GM18519 (cell line): ENCODE results near the gene SLC25A33.

Source experiments
- ATAC-seq: cut with Tn5 transposase; IDR thresholded peaks from one replicate; pipeline ENCODE4 v1.9.1; 2021; ENCODE audit warnings: mild to moderate bottlenecking, moderate library complexity; ENCODE audit not compliant: unreplicated experiment, low FRiP score

The SLC25A33 gene

DNA sequence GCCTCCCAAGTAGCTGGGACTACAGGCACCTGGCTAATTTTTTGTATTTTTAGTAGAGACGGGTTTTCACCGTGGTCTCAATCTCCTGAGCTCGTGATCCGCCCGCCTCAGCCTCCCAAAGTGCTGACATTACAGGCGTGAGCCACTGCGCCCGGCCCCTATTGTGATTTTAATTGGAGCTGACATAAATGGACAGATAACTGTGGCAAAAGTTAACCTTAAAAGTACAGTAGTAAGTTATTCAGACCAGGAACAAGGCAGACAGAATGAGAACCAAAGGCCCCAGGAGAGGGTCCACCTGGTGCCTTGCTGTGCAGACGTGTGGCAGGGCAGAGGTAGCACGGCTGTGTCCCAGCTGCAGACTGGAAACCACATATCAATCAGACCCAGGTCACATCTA is 60.5 kb downstream of the SLC25A33 start:
- no peak for ATAC-seq

DNA sequence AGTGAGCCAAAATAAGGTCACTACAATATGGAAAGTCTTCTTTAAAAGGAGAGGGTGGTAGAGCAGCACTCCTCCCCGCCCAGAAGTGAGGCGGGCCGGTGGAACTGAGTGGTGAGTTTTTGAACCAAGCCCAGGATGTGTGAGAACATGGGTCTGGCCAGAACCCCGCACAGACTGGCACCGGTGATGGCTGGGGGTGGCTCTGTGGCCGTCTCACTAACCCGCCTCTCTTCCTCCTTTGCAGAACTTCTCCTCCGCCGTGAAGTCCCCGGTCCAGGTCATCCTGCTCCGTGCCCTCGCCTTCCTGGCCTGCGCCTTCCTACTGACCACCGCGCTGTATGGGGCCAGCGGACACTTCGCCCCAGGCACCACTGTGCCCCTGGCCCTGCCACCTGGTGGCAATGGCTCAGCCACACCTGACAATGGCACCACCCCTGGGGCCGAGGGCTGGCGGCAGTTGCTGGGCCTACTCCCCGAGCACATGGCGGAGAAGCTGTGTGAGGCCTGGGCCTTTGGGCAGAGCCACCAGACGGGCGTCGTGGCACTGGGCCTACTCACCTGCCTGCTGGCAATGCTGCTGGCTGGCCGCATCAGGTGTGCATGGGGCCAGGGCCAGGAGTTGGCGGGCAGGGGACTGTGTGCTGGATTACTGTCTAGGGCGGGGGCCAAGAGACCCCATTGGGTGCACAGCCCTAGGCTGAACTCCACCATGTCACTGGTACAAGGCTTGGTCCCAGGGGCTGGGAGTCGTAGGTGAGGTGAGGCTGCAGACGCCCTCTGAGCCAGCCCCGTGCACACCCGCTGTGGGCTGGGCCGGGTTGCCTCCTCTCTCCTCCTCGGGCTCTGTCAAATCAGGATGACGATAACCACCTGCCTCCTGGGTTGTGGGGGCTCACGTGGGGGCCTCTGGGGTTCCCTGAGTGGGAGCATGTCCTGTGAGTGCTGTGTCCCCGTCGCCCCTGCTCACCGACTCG is 61.9 kb downstream of the SLC25A33 start:
- ATAC-seq, result no peak

DNA sequence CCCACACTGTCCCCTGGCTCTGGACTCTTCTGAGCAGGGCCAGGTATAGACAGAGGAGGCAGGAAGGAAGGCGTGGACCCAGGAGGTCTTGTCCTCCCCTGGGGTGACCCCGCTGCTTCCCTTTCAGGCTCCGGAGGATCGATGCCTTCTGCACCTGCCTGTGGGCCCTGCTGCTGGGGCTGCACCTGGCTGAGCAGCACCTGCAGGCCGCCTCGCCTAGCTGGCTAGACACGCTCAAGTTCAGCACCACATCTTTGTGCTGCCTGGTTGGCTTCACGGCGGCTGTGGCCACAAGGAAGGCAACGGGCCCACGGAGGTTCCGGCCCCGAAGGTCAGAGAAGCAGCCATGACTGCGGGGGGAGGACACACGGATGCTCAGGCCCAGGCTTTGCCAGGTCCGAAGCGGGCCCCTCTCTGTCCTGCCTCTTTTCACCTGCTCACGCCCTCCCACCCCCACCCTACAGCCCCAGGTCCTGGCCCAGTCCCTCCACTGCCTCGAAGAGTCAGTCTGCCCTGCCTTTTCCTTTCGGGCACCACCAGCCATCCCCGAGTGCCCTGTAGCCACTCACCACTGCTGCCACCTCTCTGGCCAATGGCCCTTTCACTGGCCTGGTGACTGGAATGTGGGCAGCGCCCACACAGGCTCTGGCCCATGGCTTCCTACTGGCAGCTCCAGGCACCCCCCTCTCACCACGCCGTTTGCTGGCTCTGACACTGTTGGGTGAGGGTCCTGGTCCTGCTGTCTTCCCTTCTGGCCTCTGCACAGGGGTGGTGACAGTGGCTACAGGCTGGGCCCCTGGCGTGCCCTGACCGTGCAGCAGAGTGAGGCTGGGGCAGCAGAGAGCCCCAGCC is 62.9 kb downstream of the SLC25A33 start:
- ATAC-seq, result no peak

DNA sequence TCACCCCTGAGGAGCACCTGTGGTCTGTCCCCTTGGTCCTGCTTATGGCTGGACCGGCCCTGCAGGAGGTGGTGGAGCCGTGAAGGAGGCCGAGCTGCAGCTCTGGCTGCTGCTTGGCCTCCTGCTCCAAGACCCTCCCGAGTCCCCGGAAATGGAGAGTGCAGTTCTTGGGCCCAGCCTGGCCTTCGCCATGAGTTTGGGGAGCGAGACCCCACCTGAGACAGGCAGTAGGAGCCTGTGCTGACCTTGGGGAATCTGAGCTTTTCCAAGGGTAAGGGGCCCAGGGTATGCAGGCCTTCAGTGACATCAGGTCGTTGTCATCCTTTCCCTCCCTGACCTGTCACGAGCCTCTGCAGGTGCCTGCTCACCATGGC is 63.5 kb downstream of the SLC25A33 start:
- no peak for ATAC-seq

DNA sequence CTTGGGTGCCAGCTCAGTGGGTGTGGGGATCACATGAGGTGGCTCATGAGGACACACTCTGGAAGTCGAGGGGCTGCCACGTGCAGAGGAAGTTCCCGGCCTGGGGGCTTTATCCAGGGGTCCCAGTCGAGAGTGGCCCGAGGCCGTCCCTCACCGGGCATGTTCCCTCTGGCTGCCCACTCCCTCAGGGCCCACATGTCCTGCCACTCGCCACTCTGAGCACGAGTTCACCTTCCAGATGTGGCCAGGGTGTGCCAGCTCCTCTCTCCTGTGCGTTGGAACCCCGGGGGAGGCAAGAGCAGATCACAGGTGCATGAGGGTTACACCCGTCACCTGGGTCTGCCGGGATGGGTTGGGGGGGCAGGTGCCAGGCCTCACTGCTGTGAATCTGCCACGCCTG is 64.0 kb downstream of the SLC25A33 start:
- no peak for ATAC-seq

DNA sequence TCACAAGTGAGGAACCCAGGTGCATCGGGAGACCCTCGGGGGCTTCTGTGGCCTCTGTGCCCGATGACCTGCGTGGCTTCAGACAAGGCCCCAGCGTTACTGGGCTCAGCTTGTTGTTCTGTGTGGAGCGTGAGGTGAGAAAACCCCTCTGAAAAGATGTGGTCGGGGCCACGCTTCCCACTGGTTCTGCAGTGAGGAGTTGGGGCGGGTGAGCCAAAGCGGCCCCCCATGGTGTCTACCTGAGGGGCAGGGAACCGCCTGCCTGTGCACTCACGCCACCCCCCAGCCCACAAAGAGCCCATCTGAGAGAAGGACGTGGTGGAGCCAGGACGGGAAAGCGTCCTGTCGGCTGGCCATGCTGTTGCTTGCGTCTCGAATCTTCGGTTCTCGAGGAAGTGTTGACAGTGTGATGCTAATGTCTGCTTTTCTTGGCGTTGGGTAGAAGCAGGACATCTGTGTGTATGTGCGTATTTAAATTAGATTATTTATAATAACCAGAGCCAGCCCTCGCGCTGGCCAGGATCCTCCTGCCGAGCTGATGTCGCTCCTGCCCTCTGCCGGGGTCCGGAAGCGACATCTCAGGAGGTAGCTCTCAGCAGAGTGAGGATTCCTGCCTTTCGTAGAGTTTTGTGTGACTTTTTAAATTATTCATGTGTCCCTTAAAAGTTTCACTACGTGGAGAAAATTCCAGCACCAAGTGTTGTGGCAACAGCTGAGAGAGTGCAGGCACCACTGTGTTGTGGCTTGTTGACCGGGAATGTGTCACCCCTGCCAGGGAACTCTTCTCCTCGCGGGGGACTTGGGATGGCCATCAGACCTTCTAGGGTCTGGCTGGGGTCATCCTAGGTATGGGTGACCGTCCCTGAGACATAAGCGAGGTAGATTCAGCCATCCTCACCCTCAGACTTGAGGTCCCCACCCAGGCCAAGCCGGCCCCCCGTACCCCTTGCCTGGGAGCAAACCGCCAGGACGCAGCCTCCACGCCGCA is 64.8 kb downstream of the SLC25A33 start:
- ATAC-seq, result no peak

DNA sequence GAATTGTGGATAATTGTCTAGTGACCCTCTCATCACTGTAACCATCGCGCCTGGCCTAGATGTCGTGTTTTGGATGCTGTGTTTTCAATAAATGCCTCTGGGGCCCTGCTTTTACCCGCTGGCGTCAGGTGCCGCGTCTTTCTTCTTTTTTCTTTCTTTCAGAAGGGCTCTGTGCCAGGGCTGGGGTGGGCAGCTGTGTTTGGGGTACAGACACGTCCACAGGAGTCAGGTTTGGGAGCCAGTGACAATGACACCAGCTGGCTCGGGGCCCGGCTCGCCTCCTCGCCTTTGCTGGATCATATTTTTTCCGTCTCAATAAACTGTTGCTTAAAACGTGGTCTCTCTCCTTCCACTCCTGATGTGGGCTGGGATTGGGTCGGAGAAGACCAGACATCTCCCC is 65.6 kb downstream of the SLC25A33 start:
- no peak for ATAC-seq

DNA sequence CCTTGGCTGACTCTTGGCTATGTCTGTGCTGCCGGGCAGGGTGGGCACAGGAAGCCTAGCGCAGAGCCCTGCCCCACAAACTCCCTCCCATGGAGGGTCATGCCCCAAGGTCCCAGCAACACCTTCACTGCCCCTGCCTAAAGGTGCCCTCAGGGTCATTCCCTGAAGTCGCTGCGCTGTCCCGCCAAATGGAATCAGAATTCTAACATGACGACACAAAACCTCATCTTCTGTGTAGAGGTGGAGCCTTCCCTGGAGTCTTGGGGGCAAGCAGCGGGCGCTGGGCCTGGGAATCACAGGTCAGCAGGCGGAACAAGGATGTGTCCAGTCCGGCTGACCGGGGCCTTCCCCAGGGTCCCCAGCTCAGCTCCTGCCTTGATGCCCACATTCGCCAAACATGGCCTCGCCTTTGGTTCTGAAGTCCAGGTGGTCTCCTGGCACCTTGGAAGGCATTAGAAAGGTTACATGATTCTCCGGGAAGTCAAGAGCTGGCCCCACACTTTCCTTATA is 66.7 kb downstream of the SLC25A33 start:
- ATAC-seq, result no peak

DNA sequence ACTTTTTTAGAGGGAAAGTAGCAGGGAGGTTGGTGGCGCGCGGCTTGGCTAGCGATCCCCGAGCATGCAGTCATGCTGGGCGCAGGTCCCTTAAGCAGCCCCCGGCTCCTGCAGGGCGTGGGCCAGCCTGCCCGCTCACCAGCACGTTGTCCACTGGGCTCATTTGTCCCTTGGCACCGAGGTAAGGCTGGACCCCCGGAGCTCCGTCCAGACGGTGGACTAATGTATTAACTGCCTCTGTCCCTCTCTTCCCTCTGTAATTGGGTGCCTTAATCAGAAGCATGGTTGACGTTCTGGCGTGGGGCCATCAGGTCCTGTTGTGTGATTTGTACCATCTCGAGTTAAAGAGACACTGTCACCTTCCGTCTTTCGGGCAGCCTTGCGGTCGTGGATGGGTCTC is 67.2 kb downstream of the SLC25A33 start:
- no peak for ATAC-seq

DNA sequence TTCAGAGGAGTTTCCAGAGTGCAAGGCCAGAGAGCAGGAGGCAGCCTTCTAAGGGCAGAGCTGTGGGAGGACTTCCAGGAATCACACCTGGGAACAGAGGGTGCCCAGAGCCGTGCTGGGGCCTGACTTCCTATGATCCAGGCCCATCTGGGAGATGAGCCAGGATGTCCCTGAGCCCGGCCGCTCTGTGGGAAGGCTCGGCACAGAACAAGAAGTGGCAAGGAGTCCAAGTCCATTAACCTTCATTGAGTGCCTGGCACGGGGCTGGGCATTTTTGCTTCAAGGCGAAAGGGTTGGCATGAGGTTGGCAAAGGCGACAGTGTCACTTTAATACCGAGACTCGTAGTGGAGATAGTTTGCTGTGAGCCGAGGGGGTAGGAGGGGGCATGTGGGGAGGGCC is 67.7 kb downstream of the SLC25A33 start:
- ATAC-seq, result no peak

DNA sequence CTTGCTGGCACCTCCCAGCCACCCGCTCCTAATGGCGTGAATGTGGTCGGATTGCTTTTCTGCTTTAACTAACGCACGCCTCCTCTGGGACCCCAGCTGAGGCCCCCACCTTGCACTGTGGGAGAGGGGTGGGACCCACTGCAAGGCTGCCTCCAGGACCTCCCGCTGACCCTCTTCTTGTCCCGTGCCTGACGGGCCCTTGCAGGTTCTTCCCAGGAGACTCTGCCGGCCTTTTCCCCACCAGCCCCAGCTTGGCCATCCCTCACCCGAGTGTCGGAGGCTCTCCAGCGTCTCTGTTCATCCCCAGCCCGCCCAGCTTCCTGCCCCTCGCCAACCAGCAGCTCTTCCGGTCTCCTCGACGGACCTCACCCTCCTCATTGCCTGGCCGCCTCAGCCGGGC is 68.1 kb downstream of the SLC25A33 start:
- no peak for ATAC-seq

DNA sequence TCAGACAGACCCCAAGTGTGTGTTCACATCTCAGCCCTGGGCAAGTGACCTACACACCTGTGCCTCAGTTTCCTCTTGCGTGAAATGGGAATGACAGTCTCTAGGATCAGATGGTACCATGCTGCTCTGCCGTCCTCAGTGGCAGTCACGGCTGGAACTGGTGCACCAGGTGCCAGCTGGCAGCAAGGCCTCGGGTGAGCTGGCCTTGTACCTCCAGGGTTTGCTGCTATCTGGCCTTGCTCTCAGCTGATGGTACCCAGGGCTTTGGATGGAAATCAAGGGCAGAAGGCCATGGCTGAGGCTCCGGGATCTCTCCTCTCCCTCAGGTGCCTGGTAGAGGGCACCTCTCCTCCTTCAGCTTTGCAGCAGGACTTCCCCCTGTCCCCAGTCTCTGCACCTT is 70.7 kb downstream of the SLC25A33 start:
- ATAC-seq, result no peak

DNA sequence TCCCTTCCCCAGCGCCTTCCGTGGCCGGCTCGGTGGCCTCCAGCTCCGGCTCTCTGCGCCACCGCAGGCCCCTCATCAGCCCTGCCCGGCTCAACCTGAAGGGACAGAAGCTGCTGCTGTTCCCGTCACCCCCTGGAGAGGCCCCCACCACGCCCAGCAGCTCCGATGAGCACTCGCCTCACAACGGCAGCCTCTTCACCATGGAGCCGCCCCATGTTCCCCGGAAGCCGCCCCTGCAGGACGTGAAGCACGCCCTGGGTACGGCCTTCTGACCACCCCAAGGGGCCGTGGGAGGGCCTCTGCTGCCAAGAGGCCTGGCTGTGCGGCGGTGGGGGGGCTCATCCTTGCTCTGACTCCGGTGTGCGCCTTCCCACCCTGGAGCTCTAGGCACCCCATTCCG is 71.3 kb downstream of the SLC25A33 start:
- ATAC-seq, result no peak

DNA sequence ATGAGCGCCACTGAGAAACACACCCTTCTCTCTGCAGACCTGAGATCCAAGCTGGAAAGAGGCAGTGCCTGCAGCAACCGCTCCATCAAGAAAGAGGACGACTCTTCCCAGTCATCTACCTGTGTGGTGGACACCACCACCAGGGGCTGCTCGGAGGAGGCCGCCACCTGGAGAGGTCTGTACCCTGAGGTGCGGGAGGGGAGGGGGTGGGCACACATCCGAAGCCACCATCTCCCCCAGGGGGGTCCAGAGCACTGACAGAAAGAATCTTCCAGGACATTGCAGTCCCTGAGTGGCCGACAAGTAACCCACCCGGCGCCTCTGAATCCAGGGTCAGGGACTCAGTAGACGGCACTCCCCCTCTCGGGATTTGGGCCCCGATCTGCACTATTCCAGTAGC is 72.5 kb downstream of the SLC25A33 start:
- ATAC-seq, result no peak

DNA sequence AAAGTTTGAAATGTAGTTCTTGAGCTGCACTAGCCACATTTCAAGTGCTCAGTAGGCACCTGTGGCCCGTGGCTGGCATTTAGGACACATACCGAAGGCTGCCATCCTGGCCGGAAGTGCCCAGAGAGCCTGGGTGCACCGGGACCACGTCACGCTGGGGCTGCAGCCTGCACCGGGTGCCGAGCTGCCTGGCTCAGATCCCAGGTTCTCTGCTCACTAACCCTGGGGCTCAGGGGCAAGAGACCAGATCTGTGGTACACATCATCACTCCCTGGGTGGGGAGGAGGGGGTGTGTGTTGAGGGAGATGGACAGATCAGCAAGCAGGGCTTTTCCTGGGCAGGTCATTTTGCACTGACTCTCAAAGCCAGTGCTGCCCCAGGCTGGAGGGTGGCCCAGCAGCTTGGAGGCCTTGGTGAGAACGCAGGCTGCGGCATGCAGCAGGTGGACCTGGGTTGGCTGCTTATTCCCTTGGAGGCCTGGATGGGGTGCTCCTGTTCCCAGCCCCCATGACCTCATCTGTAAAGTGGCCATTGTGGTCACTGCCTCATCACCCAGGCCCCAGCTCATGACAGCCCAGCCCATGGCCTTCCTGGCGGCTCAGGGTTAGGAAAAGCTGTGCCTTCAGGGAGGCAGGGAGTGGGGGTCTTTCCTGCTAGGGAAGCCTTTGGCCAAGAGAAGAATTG is 73.0 kb downstream of the SLC25A33 start:
- ATAC-seq, result no peak

DNA sequence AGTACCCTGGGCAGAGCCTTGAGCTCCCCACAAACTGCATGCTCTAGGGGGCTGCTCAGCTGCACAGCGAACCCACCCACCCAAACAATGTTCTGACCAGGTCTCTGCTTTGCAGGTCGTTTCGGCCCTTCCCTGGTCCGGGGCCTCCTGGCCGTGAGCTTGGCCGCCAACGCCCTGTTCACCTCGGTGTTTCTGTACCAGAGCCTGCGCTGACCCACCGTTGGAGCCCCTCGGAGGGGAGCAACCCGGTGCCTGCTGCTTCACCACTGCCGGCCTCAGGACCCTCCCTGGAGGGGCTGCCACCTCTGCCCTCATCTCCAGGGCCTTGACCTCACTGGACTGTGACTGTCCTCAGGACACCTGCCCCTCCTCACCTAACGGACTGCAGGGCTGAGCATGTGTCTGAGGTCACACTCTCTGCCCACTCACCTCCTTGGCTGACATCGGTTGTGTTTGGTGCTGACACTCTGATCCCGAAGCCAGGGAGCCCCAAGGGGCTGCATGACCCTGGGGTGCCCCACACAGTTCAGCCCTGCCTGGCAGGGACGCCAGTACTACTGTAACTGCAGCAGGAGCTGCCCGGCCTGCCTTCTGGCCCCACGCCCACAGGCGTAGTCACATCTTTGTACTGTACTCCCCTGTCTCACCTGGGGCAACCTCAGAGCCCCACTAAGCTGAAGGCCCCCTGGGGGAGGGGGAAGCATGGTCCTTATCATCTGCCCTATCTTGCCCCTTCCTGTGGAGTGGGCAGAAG is 73.8 kb downstream of the SLC25A33 start:
- ATAC-seq, result no peak

DNA sequence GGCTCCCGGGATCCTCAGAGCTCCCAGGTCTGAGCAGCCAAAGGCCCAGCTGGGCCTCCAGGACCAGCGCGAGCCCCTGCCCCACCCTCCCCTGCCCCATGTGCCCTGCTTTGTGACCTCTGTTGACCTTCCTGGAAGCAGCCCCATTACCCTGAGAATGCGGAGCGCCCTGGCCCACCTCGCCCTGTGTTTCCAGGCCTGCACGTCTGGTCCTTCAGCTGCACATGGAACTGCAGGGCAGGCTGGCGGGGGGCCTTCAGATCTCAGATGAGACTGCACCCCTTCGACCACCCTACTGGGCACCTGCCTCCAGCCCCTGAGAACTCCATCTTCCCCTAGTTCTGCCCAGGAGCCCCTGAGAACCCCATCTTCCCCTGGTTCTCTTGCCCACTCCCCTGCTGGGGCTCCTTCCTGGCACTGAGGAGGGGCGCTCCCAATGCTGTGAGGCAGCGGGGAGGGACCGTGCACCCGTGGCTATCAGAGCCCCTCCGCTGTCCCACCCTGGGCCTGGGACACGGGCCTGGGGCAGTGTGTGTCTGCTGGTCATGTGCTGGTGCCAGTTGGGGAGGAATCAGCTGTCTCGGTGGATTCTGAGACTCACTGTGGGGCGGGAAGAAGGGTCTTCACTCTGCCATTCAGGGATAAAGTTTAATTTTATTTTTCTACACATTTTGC is 74.5 kb downstream of the SLC25A33 start:
- no peak for ATAC-seq

DNA sequence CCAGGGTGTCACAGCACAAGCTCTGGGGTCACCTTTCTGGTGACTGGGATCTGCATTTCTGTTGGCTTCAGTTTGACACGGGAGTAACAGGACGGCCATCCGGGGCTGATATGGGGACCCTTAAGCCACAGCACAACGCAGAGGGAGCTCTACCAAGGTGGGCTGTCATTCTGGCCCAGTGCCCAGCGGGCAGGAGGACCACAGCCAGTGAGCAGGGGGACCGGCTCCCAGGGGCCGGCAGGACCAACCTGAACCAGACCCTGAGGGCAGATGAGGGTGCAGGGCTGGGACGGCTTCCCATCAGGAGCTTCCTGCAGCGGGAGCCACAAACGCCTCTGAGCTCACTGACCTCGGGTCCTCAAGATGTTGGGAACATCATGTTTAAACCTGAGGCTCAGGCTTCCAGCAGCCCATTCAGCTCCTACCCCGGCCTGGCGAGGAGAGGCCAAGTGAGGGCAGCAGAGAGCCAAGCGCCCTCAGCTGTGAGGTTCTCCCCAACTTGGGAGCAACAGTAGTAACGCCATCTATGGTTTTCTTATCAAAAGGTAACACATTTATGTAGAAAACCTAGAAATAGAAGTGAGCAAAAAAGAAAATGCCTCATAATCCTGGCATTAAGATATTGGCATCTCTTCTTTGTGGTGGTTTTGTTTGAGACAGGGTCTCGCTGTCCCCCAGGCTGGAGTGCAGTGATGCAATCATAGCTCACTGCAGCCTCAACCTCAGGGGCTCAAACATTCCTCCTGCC is 76.2 kb downstream of the SLC25A33 start:
- ATAC-seq, result no peak
